Effector CD4-positive, alpha-beta T cell (primary cell): ENCODE measurements around the gene UNC5C.
"Not testable (repeated sequence)": the region's sequence is repeated elsewhere in the genome, so short reads cannot be mapped to it uniquely, and the experiment has no call there.

Experiments used
- DNase-seq: peaks from one replicate; pipeline ENCODE4 v3.0.0-alpha.2; 2020

The UNC5C gene

DNA sequence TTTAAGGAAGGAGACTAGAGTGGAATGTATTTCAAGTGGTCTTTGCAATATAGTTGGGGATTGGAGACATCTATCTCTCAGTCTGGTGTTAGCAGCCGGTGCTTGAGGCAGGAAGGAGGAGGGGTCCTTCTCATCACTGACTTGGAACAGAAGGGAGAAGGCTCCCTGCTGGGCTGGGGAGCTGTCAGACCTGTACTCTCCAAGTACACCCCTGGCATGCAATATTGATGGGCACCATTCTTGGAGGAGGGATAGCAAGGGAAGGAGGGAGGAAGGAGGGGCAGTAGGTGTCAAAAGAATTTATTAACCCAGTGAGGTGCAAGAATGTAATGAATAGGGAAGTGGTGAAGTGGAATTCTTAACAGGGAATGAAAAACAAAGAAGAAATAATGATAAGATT is 338.8 kb downstream of the UNC5C start:
- no peak for DNase-seq

DNA sequence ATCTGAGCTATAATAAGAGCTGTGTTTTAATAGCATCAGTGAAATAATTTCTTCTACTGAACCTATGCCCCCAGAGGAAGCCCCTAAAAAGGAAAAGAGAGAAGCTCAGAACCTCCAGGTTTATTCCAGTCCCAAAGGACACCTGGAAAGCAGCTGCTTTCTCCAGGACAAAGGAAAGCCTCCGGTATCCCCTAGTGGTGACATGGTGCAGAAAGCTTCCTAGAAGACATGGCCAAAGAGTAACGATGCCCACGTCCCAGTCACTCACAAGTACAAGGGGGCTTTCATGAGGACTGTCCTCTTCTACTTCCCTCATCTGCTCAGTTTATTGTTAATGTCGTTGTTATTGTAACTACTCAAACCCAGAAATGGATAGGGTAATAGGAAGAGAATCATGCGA is 343.9 kb downstream of the UNC5C start:
- no peak for DNase-seq

DNA sequence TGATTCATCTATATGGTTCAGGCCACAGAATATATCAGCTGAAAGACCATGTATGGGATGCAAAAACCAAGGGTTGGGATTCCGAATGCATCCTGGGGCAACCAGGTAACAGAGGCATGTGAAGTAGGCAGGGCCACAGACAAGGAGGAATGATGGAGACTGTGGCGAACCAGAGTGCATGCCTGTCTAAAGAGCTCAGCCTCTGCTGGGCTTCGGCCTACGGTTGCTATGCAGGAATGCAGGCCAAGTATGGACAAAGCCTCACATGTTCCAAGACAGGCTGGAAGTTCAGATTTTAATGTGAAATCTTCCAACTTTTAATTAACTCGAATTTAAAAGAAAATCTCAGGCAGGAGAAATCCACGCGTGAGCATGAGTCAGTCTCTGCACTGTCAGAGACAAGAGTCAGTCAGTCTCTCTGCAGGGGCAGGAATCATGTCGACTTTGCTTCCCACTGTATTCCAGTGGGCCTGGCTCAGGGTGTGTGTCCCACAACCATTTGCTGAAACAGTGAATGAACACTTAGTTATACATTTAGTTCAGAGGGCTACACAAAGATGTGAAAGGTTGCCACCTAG is 344.4 kb downstream of the UNC5C start:
- no peak for DNase-seq

DNA sequence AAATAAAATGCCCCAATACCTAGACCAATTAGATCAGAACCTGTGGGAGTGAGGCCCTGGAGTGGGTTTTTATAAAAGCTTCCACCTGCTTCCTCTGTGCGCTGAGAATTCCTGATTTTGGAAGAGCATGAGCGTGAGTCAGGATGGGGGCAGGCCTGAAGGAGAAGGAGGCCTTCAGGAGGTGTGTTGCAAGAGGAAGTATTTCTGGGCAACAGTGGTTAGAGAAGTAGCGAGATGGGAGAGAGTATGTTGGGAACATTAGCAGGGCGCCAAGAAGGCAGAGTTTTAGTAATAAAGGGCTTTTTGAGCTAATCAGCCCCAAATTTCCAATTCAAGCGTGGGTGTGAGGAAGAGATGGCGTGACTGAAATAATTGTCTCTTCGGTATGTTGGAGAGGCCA is 349.8 kb downstream of the UNC5C start:
- no peak for DNase-seq

DNA sequence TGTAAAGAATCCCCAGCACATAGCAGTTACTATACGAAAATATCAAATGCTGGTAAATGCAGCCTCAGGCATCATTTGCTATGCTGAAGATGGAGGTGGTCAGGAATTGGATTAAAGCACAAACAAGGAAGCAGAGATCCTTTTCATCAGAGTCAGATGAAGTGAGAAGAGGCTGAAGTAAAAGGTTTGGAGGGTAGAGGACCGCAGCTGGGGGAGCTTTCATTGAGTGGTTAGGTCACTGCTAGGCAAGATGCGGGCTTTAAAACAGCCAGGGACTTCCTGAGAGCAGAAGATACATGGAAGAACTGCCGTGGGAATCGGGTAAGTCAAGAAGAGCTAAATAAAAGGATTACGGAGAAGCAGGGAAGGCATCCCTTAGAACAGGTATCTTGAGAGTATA is 351.4 kb downstream of the UNC5C start:
- DNase-seq = no peak

DNA sequence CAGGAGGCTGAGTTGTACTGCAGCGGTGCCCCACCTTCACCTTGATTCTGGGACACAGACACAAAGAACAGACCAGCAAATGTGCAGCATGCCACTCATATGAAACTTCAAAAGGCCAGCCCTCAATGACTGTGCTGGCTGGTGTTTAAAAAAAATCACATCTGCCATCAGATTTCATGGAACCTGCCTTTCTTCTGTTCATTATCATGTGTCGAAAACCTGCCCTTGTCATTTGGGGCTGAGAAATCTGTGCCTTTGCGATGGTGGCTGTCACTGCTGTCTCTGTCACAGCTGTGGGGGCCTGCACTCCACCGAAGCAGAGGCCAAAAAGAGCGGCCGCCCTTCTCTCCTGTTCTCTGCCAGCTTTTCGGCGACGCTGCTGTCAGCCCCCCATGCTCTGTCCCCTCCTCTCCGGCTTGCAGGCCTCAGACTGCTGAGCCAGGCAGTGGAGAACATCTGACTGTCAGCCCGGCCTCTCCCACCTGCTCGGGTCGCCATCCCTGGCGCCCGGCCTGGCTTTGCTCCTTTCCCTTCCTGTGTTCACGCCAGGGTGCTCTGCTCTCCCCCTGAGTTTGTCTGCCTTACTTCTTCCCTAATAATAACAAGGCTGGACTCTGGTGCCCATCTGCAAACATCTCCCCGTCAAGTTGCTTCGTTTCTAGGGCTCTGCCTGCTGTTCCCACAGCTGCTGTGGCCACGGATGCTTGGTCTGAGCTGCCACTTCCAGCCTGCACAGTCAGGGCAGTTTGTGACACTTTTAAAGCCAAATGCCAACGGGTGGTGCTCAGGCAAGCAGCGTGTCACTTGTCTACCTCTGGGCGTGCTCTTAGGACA is 355.2 kb downstream of the UNC5C start:
- no peak for DNase-seq

DNA sequence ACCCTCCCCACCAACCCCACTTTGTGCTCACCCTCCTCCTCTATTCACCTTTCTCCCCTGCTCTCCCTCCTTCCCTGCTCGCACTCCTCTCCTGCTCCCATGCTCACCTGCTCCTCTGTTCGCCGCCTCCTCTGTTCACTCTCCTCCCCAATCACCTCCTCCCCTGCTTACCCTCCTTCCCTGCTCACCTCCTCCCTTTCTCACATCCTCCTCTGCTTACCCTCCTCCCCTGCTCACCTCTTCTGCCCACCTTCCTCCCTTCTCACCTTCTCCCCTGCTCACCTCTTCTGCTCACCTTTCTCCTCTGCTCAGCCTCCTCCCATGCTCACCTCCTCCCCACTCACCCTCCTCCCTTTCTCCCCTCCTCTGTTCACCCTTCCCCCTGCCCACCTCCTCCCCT is 357.2 kb downstream of the UNC5C start:
- DNase-seq = no peak

DNA sequence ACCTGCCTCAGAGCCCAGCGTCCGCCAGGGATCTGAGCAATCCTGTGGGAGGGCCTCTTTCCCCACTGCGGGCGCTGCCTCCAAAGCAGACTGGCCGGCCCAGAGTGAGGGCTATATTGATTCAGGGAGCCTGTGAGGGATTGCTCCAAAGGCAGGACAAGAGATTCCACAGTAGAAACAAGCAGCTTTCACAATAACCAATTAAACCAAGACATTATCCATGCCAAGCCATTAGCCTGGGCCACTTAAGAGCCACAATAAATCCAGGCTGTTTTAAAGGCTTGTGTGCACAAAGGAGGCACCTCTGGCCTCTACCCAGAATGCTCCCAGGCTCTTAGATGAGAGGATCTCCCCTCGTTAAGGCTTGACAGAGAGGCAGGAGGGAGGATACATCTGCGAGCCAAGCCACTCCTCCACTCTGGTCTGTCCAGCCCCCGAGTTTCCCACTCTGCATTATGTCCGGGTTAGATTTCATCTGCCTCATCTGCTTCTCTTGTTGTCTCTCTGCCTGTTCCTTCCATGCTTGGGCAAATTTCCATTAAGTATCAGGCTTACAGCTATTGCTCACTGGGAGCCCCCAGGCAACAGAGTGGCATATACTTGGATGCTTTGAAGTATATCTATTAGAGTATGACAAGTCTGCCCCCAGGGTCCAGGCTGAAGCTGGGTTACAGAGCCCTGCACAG is 357.9 kb downstream of the UNC5C start:
- DNase-seq = no peak

DNA sequence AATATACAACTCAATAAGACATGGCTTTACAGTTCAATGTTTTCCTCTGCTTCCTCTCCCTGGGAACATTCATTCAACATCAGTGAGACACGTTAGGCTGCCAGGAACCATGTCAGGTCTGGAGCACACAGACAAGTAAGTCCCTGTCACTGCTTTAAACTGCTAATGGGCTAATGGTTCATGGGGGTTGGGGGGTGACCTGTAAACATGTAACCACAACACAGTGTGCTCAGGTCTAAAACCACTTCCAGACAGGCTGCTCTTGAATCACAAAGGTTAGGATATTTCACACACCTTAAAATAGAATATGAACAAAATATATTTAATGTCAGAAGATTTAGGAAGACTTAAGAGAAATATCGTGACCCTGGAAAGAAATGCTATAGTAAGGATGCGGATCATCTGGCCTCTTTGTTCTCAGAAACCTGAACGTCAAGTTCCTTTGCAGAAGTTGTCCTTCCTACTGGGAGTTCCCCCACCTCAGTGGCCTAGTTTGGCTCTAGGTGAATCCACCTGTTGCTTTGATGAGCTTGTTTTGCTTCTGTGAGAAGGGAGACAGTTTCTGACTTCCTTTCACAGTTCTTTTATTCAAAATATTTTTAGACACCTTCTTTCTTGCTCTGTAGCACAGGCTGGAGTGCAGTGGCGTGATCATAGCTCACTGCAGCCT is 359.9 kb downstream of the UNC5C start:
- DNase-seq = no peak

DNA sequence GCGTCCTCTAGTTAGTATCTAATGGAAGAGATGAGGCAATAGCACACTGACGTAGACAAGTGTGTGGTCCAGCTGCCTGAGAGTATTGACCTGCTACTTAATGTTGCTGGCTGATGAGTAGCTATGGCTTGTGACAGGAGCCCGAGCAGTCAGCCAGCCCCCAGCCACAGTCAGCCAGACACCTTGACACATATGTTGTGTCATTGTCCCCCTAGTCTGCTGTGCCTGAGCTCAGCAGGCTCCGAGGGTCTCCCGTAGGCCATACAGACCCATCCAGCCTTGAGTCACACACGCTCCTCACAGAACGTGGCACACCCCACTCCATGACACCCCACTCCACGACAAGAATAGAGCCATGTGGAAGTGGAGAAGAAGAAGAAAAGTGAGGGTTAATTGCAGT is 362.1 kb downstream of the UNC5C start:
- no peak for DNase-seq

DNA sequence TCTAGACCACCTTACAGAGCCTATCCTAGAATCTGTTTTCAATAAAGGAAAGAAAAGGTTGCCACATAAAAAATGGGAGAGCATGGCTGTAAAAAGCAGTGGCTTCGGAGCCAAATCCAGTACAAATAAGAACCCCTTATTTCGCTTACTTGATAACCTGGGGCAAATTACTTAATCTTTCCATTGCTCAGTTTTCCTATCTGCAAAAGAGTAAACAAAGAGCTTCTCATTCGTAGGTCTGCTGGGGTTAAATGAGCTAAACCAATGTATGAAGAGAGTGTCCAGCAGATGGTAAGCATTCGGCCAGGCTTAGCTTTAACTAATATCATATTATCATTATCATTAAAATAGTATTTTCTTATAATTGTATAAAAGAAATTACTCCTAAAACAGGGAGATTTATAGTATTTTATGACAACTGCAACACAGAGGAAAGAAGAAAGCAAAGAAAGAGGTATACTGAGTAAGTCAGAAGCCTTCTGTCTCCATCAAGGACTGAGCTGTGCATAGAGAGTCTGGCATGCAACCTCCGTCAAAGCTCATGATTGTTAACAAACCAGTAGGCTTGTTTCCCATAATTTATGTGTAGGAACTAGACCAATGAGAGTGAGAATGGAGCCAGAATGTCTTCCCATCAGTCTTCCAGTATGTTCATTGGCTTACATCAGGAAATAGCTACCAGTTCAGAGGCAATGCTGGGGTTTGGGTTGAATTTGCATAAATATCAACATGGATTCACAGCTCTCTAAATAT is 364.9 kb downstream of the UNC5C start:
- DNase-seq = no peak

DNA sequence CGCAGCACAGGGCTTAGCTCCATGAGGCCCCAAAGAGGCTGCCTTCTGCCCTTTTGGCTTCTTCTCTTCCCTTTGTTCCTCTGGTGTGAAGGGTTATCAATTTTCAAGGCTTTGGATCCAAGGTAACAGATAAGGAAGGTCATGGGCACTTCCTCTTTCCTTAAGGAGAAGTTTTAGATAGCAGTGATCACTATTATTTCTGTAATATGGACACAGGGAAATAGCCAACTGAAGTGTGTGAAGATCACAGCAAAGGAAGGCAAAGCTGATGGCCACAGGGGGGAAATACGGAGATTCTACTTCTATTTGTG is 366.8 kb downstream of the UNC5C start:
- no peak for DNase-seq

DNA sequence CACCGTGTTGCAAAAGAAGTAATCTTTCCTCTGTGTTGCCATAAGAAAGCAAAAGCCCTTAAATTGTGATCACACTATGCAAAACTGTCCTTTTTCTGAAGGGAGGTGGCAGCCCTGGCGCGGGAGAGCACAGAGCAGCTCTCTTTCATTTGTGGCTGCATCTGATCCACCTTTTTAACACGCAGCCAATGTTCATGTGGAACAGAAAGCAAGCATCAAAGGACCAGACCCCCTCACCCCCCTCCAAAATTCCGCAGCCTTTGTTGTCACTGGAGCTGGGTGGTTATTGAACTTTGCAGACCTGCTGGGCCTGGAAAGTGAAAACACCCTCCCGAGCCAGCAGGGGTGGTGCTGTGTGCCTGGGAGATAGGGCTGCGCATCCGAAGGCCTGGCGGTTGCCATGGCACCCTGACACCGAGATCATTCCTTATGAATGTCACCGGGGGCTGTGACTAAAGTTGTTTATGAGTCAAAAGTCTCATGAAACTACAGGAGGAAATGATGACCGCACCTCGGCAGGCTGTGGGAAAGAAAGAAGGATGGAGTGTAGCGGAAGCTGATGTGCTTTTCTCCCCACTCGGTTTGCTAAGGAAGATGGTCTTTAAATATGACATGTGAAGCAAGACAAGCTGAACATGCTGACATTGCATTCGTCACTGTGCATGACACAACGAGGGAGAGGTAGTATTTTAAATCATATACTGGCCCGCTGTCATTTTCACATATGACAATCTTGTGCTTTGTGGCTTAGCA is 367.4 kb downstream of the UNC5C start:
- no peak for DNase-seq

DNA sequence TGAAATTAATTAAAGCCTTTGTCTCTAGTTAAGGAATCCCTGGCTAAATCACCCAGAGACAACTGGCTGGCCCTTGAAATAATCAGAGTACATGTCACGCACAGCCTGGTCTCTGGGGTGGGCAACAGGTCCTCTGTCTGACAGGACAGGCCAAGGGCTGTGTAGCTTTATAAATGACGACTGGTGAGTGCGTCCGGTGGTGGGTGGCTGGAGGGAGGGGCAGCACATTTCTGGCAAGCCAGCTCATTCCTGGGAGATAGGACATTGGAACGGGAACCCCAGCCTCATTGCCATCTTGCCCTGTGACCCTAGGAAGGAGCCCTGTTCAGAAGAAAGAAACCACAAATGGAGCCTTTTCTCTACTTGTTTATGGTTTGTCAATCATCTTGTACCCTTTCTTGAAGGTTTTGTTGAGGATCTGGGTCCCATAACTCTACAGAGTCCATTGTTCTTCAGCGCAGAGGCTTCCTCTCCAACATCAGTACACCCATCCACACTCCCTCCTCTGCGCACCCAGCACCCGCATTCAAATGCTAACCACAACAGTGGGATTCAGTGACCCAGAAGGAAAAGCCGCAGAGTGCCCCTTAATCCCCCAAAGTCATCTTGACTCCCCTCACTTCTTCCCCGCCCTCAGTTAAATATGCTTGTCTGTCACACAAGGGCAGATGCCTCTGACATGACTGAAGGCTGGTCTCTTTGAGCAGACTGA is 368.1 kb downstream of the UNC5C start:
- DNase-seq = no peak

DNA sequence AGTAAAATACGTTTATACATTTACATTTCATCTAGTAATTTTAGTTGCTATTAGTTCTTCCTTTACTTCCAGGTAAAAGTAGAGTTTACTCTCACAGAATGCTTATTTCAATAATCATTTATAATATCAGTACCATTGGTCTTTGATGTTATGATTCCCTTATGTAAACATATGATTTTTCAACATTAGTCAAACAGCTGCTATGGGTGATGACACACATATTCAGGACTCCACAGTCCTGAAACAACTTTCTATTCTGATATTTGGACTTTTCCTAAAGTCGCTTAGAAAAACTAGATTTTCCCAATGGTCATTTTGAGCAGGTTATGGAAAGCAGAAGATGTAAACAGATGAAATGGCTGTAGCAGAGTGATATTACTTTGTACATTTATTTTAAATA is 369.8 kb downstream of the UNC5C start:
- no peak for DNase-seq

DNA sequence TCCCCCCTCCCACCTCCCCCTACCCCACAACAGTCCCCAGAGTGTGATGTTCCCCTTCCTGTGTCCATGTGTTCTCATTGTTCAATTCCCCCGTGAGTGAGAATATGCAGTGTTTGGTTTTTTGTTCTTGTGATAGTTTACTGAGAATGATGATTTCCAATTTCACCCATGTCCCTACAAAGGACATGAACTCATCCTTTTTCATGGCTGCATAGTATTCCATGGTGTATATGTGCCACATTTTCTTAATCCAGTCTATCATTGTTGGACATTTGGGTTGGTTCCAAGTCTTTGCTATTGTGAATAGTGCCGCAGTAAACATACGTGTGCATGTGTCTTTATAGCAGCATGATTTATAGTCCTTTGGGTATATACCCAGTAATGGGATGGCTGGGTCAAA is 377.4 kb downstream of the UNC5C start:
- not testable (repeated sequence) for DNase-seq

DNA sequence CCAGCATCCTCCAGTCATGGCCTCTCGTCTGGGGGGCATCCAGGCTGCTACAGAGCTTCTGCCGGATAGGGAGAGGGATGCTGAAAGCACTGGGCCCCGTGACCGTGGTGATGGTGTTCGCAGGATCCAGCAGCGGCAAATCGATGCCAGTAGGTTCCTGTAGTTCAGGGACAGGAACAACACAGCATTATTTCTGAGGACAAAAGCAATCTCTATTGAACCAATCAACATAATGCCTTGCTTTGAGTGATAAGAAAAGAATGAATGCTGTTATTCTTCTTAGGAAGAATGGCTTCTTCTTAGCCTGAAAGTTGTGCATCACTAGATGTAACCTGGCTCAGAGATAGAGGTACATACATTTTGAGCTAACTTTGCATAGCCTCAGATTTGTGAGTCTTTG is 378.6 kb downstream of the UNC5C start:
- no peak for DNase-seq

DNA sequence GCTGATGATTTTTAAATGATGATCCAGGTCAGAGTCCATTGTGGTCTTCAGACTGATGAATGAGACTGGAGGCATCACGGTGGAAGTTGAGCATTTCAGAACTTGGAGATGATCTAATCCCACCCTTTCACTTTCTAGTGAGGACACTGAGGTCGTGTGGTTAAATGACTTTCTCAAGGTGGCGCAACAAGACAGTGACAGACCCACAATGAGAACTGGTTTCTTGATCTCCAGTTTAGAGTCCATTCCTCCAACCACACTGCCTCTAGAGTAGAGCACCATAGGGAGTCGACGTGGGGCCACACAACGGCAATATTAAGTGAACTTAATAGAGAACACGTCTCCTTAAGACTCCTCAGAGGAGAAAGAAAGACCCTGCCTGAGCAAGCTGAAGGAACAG is 381.0 kb downstream of the UNC5C start:
- DNase-seq = no peak

DNA sequence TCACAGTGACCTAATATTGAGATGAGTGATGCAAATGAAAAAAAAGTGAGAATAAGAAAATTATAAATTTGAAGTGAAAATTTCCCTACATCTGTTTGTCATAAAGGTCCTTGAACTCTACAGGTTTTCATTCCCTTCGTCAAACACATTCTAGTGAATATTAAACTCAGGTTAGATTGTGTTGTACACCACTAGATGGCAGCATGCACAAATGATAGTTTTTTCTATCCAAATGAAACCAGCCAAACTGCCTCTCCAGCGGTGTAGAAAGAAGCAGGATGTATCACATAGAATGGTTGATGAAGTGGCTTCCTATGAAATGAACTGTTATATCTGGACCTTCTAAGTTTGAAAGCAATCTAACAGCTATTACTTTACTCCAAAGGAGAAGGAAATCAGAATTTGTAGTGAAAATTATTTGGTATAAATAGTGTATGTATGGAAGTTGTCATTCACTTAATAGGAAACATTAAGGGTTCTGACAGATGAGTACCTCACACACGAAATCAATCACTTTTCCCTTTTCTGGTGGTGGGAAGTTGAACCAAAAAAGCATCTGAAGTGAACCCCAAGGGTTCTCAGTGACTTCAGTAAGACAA is 382.7 kb downstream of the UNC5C start:
- peak; percentile 31 for DNase-seq

DNA sequence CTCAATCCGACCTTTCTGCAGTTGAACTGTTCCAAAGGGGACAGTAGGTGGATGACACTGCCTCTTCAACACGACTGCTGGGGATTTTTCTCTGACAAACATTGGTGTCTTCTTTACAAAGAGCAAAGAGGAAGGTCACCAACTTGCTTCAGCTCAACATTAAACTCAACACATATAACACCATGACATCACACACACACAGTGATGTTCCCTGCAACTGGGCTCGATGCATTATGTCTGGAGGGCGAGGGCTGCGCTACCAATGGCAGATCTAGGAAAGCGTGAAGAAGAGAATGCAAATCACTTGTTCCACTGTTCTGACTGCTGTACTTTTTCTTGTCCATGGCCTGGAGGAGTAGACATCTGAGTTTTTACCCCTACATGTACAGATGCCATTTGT is 385.9 kb downstream of the UNC5C start:
- DNase-seq = no peak

DNA sequence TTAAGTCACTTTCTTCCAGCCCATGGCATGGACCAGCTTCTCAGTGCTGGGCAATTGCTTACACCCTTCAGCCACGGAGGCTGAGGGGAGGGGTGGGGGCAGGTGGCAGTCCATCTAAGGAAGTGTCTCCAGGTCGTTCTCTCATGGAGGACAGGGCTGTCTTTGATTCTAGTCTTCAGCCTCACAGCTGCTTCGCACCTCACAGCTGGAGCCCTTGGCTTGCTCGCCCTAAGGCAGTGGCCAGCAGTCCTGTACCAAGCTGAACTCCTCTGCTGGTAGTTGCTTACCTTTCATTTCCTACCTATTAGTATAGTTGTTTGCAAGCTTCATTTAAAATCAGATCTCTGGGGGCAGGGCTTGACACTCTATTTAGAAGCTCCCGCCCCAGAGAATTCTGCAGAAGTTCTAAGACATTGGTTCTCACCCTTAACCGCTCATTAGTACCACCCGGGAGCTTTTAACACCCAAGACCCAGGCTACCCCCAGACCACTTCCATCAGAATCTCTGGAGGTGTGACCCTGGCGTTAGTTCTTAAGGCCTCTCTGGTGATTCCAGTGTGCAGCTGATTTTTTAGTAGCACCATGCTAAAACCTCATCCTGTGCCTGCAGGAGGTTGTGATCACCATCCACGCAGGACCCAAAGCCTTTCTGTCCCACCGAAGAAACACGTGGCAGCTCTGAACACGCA is 386.8 kb downstream of the UNC5C start:
- no peak for DNase-seq
